GM12864 (cell line): ENCODE measurements around the gene EED.

ENCODE experiments used
- DNase-seq: peaks from one replicate; pipeline ENCODE4 v3.0.0-alpha.2; 2011; ENCODE audit warnings: low read depth
- H3K4me3 ChIP-seq: 2 replicates; pipeline ENCODE4 v1.5.1; 2011; ENCODE audit warnings: mild to moderate bottlenecking, low read depth, low read length, control low read depth
- TF ChIP-seq, protein P1 (sequence below): IDR thresholded peaks from 2 replicates; pipeline ENCODE4 v1.5.1; 2011; ENCODE audit warnings: low read depth, mild to moderate bottlenecking, moderate library complexity, low read length, control low read depth, inconsistent platforms; ENCODE audit errors: missing control alignments

EED gene, protein sequence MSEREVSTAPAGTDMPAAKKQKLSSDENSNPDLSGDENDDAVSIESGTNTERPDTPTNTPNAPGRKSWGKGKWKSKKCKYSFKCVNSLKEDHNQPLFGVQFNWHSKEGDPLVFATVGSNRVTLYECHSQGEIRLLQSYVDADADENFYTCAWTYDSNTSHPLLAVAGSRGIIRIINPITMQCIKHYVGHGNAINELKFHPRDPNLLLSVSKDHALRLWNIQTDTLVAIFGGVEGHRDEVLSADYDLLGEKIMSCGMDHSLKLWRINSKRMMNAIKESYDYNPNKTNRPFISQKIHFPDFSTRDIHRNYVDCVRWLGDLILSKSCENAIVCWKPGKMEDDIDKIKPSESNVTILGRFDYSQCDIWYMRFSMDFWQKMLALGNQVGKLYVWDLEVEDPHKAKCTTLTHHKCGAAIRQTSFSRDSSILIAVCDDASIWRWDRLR

DNA sequence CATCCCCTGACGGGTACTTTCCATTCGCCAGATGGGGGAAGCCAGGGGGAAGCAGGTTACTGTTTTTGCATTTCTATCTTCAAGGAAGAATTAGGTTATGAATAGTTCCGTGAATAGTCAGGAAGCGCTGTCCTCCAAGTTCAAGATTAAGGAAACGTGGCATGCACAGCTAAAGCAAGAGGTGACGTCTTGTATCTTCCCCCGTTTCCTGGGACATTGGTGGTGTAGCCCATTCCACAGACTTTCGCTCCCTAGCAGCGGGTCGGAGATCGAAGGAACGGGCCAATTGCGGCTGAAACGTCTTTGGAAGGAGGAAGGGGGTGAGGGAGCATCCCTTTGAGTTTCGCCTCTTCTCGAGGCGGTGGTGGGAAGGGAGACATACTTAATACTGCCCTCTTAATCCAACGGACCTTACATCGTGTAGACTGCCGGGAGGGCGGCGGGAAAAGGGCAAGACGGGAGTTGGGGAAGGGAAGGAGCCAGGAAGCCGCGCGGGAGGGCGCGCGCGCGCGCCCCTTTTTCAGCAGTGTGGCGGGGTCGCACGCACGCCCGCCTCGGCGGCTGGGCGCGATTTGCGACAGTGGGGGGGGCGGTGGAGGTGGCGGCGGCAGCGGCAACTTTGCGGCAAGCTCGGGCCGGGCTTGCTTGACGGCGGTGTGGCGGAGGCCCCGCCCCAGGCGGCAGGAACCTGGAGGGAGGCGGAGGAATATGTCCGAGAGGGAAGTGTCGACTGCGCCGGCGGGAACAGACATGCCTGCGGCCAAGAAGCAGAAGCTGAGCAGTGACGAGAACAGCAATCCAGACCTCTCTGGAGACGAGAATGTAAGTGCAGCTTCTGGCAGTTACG, at the start of gene EED:
TSS of gene EED (plus strand) at position 232 of the 847 bp plus-strand sequence. CDS start at position 709, 477 bp downstream.
- peak within 1 kb of the TSS; percentile 80 for H3K4me3 ChIP-seq
- TF ChIP-seq, protein P1, sequence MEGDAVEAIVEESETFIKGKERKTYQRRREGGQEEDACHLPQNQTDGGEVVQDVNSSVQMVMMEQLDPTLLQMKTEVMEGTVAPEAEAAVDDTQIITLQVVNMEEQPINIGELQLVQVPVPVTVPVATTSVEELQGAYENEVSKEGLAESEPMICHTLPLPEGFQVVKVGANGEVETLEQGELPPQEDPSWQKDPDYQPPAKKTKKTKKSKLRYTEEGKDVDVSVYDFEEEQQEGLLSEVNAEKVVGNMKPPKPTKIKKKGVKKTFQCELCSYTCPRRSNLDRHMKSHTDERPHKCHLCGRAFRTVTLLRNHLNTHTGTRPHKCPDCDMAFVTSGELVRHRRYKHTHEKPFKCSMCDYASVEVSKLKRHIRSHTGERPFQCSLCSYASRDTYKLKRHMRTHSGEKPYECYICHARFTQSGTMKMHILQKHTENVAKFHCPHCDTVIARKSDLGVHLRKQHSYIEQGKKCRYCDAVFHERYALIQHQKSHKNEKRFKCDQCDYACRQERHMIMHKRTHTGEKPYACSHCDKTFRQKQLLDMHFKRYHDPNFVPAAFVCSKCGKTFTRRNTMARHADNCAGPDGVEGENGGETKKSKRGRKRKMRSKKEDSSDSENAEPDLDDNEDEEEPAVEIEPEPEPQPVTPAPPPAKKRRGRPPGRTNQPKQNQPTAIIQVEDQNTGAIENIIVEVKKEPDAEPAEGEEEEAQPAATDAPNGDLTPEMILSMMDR, result no peak
- peak; percentile 89 for DNase-seq

DNA sequence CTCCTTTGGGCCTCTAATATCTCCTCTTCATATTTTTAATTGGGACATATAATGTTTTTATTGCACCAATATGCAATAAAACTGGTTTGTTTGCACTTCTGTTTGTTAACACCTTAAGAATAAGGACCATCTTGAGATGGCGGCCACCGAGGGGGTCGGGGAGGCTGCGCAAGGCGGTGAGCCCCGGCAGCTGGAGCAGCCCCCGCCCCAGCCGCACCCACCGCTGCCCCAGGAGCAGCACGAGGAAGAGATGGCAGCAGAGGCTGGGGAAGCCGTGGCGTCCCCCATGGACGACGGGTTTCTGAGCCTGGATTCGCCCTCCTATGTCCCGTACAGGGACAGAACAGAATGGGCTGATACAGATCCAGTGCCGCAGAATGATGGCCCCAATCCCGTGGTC, 49.6 kb upstream of the EED start:
- H3K4me3 ChIP-seq, result no peak overlapping the region
- DNase-seq, result no peak
- TF ChIP-seq, protein P1, result no peak

DNA sequence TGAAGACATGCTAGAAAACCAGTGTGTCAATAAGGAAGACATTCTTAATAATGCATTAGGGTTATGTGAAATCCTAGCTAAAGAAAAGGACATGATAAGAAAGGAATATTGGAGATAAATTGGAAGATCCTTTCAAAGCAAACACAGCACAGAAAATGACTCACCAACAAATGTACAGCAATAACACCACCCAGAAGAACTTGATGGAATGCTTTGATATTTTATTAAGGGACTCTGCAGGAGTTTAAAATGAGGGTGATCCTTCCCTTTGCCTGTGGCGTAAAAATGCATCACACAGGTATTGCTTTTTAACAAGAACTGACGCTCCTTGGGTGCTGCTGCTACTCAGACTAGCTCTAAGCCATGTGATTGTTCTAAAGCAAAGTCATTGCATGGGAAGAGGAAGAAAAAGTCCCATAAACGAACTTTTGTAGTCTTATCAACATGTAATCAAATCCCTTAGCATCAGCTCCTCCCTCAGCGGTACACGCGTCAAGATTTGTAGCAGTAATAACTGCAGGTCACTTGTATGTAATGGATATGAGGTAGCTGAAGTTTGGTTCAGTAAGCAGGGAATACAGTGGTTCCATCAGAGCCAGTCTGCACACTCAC, 48.4 kb upstream of the EED start:
- DNase-seq, result no peak
- H3K4me3 ChIP-seq, result no peak overlapping the region
- TF ChIP-seq, protein P1, result no peak

DNA sequence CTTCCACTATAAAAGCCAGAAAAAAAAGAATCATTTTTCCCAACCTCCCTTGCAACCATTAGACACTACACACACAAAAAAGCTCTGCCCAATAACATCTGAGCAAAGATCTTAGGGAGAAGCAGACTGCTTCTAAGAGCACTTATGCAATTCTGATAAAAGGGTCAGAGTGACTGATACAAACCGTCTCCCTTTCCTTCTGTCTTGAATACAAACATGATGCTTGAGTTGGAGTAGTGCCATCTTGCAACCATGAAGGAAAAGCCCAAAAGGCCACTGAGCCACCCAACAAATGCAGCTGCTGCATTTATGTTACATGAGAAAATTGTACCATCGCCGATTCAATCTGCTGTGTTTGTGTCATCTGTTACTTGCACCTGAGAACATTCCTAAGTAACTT, 47.6 kb upstream of the EED start:
- TF ChIP-seq, protein P1, result no peak
- no peak for DNase-seq
- no peak overlapping the region for H3K4me3 ChIP-seq

DNA sequence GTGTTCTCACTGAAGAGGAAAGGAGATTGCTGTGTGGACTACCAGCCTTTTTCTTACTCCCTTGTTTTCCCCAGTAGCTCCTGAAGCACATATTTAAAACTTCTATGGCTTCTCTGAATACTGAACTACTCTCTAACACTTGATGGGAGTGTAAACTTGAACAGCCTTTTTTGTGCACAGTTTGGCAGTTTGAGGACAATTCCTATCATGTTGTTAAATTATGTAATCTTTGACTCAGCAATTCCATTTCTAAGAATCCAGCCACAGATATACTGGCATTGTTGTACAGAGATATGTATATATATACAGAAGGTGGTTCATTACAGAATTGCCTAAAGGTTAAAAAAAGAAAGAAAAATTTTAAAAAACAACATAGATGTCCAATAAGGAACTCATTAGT, 47.1 kb upstream of the EED start:
- TF ChIP-seq, protein P1, result no peak
- no peak for DNase-seq

DNA sequence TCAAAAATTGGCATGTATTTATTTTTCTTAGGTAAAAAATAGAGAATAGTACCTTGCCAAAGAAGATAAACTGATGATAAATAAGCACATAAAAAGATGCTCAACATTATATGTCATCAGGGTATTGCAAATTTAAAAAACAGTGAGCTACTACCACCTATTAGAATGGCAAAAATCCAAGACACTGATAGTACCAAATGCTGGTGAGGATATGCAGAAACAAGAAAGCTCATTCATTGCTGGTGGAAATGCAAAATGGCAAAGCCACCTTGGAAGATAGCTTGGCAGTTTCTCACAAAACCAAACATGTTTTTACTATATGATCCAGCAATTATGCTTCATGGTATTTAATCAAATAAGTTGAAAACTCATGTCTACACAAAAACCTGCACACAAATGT, 46.4 kb upstream of the EED start:
- no peak for DNase-seq
- TF ChIP-seq, protein P1, result no peak
- H3K4me3 ChIP-seq, result no peak overlapping the region

More for the DNA sequence above, 47.1 kb upstream of the EED start:
- no peak overlapping the region for H3K4me3 ChIP-seq
